ENCODE results near the gene RALB. TPM values are rescaled to one million over a fixed set of nuclear protein-coding genes. Genes with fewer than 3 reads are reported as not detected.

The RALB gene
- total RNA-seq, 2 donors from 2014 or later: 37.1 to 45.8 TPM

DNA sequence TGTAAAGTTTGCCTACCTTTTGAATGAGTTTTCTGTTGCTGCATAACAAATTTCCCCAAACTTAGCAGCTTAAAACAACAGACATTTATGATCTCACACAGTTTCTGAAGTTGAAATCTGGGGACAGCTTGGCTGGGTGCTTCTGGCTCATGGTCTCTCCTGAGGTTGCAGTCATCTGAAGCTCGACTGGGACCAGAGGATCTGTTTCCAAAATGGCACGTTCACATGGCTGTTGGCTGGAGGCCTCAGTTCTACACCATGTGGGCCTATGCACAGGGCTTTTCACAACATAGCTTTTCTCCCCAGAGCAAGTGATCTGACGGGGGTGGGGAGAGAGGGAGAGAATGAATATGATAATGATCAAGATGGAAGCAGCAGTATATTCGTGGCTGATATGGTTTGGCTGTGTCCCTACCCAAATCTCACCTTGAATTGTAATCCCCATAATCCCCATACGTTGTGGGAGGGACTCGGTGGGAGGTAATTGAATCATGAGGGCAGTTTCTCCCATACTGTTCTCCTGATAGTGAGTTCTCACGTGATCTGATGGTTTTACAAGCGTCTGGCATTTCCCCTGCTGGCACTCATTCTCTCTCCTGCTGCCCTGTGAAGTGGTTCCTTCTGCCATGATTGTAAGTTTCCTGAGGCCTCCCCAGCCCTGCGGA lies 3.5 kb downstream of the RALB start:
- H3K9me3 Mint-ChIP-seq: peaks cover 34% of the 10 kb centered on the region
- Histone ChIP-seq H3K27me3 (ENCODE audit: control insufficient read depth, insufficient read depth, low read length, poor library complexity, severe bottlenecking) (peaks cover 7% of the 10 kb centered on the region), H3K9me3 (ENCODE audit: control insufficient read depth, low read length) (peaks cover 40% of the 10 kb centered on the region), H3K4me3 (ENCODE audit: low read length) (peak overlapping the region; percentile 58), H3K36me3 (ENCODE audit: control insufficient read depth, insufficient read depth, low read length) (peaks cover 12% of the 10 kb centered on the region), H3K27ac (ENCODE audit: low read depth, low read length) (no peak overlapping the region), H3K9ac (ENCODE audit: extremely low read depth, low read length, poor library complexity, severe bottlenecking) (no peak overlapping the region), H3K4me1 (ENCODE audit: control insufficient read depth, insufficient read depth, low read length) (no peaks in the 10 kb centered on the region)
- H3K27ac Mint-ChIP-seq: no peak overlapping the region
- H3K4me3 Mint-ChIP-seq: no peak overlapping the region
- DNase-seq: peak; percentile 59
- TF ChIP-seq, protein P1, sequence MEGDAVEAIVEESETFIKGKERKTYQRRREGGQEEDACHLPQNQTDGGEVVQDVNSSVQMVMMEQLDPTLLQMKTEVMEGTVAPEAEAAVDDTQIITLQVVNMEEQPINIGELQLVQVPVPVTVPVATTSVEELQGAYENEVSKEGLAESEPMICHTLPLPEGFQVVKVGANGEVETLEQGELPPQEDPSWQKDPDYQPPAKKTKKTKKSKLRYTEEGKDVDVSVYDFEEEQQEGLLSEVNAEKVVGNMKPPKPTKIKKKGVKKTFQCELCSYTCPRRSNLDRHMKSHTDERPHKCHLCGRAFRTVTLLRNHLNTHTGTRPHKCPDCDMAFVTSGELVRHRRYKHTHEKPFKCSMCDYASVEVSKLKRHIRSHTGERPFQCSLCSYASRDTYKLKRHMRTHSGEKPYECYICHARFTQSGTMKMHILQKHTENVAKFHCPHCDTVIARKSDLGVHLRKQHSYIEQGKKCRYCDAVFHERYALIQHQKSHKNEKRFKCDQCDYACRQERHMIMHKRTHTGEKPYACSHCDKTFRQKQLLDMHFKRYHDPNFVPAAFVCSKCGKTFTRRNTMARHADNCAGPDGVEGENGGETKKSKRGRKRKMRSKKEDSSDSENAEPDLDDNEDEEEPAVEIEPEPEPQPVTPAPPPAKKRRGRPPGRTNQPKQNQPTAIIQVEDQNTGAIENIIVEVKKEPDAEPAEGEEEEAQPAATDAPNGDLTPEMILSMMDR (conservative IDR thresholded peaks at IDR 0.05): no peak
- WGBS, 2 experiments (ENCODE audit: insufficient coverage in 1 of 2, insufficient read length in 1 of 2): 66 to 84% methylated on average over 7 to 9 of the region's 9 CpGs
- H3K27me3 Mint-ChIP-seq (ENCODE audit: insufficient read depth): peaks cover 26% of the 10 kb centered on the region
- peaks cover 14% of the 10 kb centered on the region for H3K4me1 Mint-ChIP-seq
- H3K36me3 Mint-ChIP-seq (ENCODE audit: low read depth): peaks cover 38% of the 10 kb centered on the region

DNA sequence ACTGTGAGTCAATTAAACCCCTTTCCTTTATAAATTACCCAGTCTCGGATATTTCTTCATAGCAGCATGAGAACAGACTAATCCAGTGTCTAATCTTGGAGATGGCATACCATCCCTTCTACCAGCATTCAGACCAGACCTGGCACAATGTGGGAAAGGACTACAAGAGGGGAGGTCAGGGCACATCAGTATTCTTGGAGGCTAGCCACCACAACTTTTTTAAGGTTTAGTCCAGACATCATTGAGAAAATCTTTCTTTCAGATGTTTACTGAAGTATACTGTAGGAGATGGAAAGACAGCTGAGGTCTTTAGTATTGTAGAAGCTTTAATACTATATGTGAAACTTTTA lies 4.0 kb downstream of the RALB start:
- no peak overlapping the region for H3K4me3 Mint-ChIP-seq
- WGBS, 2 experiments (ENCODE audit: insufficient coverage in 1 of 2, insufficient read length in 1 of 2): 90% methylated on average over 1 of the region's 1 CpG; no CpG with 5 or more reads in 1 of the 2 experiments

DNA sequence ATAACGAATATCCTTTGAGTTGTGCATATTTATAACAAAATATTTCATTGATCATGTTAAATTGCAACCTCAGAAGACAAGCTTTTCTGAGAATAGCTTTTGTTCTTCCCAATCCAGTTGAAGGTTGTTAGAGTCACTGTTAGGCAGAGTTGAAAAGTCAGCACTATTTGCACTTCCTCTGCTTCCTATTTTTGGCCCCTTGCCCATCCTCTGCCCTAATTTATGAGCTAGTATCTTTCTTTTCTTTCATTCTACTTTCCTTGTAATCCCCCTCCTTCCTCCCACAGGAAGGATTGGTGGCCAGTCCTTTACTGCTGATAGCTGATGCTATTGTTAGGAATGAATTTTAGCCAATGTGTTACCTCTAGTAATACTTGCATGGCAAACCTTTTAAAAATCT lies 4.9 kb downstream of the RALB start:
- Histone ChIP-seq H3K4me3 (ENCODE audit: low read length) (no peak overlapping the region), H3K4me1 (ENCODE audit: control insufficient read depth, insufficient read depth, low read length) (no peaks in the 10 kb centered on the region), H3K9ac (ENCODE audit: extremely low read depth, low read length, poor library complexity, severe bottlenecking) (no peak overlapping the region), H3K27me3 (ENCODE audit: control insufficient read depth, insufficient read depth, low read length, poor library complexity, severe bottlenecking) (no peaks in the 10 kb centered on the region), H3K36me3 (ENCODE audit: control insufficient read depth, insufficient read depth, low read length) (peaks cover 12% of the 10 kb centered on the region), H3K9me3 (ENCODE audit: control insufficient read depth, low read length) (peaks cover 40% of the 10 kb centered on the region), H3K27ac (ENCODE audit: low read depth, low read length) (no peak overlapping the region)
- Mint-ChIP-seq H3K27me3 (ENCODE audit: insufficient read depth) (peaks cover 16% of the 10 kb centered on the region), H3K4me1 (peaks cover 11% of the 10 kb centered on the region), H3K36me3 (ENCODE audit: low read depth) (peaks cover 38% of the 10 kb centered on the region), H3K9me3 (peaks cover 34% of the 10 kb centered on the region), H3K27ac (no peak overlapping the region), H3K4me3 (no peak overlapping the region)
- TF ChIP-seq, protein P1 (conservative IDR thresholded peaks at IDR 0.05): no peak
- DNase-seq: no peak
- no CpG with 5 or more reads among the region's 1 CpG for WGBS, 2 experiments (ENCODE audit: insufficient coverage in 1 of 2, insufficient read length in 1 of 2)

More for the DNA sequence above, 4.0 kb downstream of the RALB start:
- Histone ChIP-seq H3K9me3 (ENCODE audit: control insufficient read depth, low read length) (peaks cover 40% of the 10 kb centered on the region), H3K9ac (ENCODE audit: extremely low read depth, low read length, poor library complexity, severe bottlenecking) (no peak overlapping the region), H3K4me1 (ENCODE audit: control insufficient read depth, insufficient read depth, low read length) (no peaks in the 10 kb centered on the region), H3K36me3 (ENCODE audit: control insufficient read depth, insufficient read depth, low read length) (peaks cover 12% of the 10 kb centered on the region), H3K27ac (ENCODE audit: low read depth, low read length) (no peak overlapping the region), H3K4me3 (ENCODE audit: low read length) (peak overlapping the region; percentile 58), H3K27me3 (ENCODE audit: control insufficient read depth, insufficient read depth, low read length, poor library complexity, severe bottlenecking) (peaks cover 2% of the 10 kb centered on the region)
- no peak overlapping the region for H3K27ac Mint-ChIP-seq
- H3K36me3 Mint-ChIP-seq (ENCODE audit: low read depth): peaks cover 38% of the 10 kb centered on the region
- H3K27me3 Mint-ChIP-seq (ENCODE audit: insufficient read depth): peaks cover 21% of the 10 kb centered on the region
- peaks cover 34% of the 10 kb centered on the region for H3K9me3 Mint-ChIP-seq
- H3K4me1 Mint-ChIP-seq: peaks cover 14% of the 10 kb centered on the region
- TF ChIP-seq, protein P1 (conservative IDR thresholded peaks at IDR 0.05): no peak
- DNase-seq: no peak
